Upper lobe of right lung (tissue), 1 donor: Measurements from ENCODE around the gene RGS6. TPM values are rescaled to one million over a fixed set of nuclear protein-coding genes. Genes with fewer than 3 reads are reported as not detected.

Source experiments
- ATAC-seq: fragments of 200-7000 bp; cut with Tn5 transposase; one replicate; pipeline ENCODE4 v1.9.1; 2020; ENCODE audit warnings: mild to moderate bottlenecking, moderate library complexity
- DNase-seq: peaks from one replicate; pipeline ENCODE4 v3.0.0-alpha.2; 2020
- H3K27ac ChIP-seq: fragments of 200-600 bp; one replicate; pipeline ENCODE4 v1.8.0; 2022
- H3K27me3 ChIP-seq: fragments of 200-600 bp; one replicate; pipeline ENCODE4 v1.8.0; 2022; ENCODE audit warnings: mild to moderate bottlenecking
- H3K36me3 ChIP-seq: fragments of 200-600 bp; one replicate; pipeline ENCODE4 v1.8.0; 2022
- H3K4me1 ChIP-seq: fragments of 200-600 bp; one replicate; pipeline ENCODE4 v1.8.0; 2022
- H3K4me3 ChIP-seq: fragments of 200-600 bp; one replicate; pipeline ENCODE4 v1.8.0; 2022; ENCODE audit warnings: mild to moderate bottlenecking
- H3K9me3 ChIP-seq: fragments of 200-600 bp; one replicate; pipeline ENCODE4 v1.8.0; 2022
- CTCF ChIP-seq: fragments of 200-600 bp; IDR thresholded peaks from one replicate; pipeline ENCODE4 v1.8.0; 2022; ENCODE audit warnings: antibody characterized with exemption
- intact Hi-C: fragments of 100-400 bp; cut with DNase I; formaldehyde crosslinking; loops from one replicate; pipeline ENCODE4 v1.11.0; 2022
- total RNA-seq: library from RNA; stranded (reverse); fragmentation: NEBNext Ultra II Directional; extraction: Animal tissue kit (Norgen Biotek cat#: 25700); gene quantifications from one replicate; pipeline ENCODE4 v1.2.1, GENCODE V29; 2021
- donor health status: DM: no; HTN: yes; CAD: no; lungs with severe emphysema.

The RGS6 gene
- total RNA-seq, 1 donor from 2014 or later = 2.6 TPM

DNA sequence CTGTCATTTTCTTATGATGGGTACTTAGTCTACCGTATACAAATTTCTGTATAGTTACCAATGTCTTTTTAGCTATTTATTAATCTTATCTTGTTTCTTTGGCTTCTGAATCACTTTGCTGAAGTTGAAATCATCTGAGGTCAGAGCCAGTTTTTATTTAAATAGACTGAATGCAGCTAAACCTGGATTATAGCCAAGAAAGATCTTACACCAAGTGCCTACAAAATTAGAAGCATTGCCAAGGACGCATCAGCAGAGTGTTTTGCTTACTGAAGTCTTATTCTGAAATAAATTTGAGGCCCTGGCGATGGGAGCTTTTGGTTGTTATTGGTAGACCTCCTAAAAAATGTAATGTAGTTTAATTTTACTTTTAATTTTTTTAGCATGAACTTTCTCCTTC, 128.2 kb downstream of the RGS6 start:
- DNase-seq (no peak), ATAC-seq (no peak)
- intact Hi-C loops = no loop called here
- no peak for TF ChIP-seq CTCF
- Histone ChIP-seq H3K36me3 (no peaks in the 10 kb centered on the region), H3K4me3 (no peak overlapping the region), H3K27me3 (no peaks in the 10 kb centered on the region), H3K27ac (no peak overlapping the region), H3K4me1 (no peaks in the 10 kb centered on the region), H3K9me3 (no peaks in the 10 kb centered on the region)

GRCh38 chr14:72060917-72061316, 128.7 kb downstream of the RGS6 start:
- H3K27ac ChIP-seq = no peak overlapping the region
- TF ChIP-seq CTCF = no peak
- H3K36me3 ChIP-seq = no peaks in the 10 kb centered on the region
- H3K4me1 ChIP-seq = no peaks in the 10 kb centered on the region
- H3K9me3 ChIP-seq = no peaks in the 10 kb centered on the region
- intact Hi-C loops = no loop called here
- no peak overlapping the region for H3K4me3 ChIP-seq
- ATAC-seq = no peak
- no peak for DNase-seq
- no peaks in the 10 kb centered on the region for H3K27me3 ChIP-seq

DNA sequence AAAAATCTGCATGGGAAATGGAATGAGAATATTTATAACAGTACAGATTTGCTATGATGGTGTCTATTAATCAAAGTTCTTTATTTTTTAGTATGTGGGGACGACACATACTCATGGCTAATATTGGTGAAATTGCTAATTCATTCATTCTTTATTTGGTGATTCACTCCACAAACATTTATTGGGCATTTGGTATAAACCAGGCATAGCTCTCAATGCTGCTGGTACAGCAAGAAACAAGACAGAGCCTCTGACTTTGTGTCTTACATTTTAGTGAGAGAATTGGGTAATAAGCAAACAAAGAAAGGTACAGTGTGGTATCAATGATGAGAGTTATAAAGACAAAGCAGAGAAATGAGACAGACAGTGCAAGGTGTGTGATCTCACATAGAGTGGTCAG, 129.5 kb downstream of the RGS6 start:
- intact Hi-C loops = no loop called here
- no peak for ATAC-seq
- H3K4me1 ChIP-seq = no peaks in the 10 kb centered on the region
- no peak for DNase-seq
- H3K4me3 ChIP-seq = no peak overlapping the region
- no peaks in the 10 kb centered on the region for H3K36me3 ChIP-seq
- no peaks in the 10 kb centered on the region for H3K9me3 ChIP-seq
- no peaks in the 10 kb centered on the region for H3K27me3 ChIP-seq
- no peak overlapping the region for H3K27ac ChIP-seq
- TF ChIP-seq CTCF = no peak

- H3K4me1 ChIP-seq = no peaks in the 10 kb centered on the region
- no peak for TF ChIP-seq CTCF
- no peaks in the 10 kb centered on the region for H3K9me3 ChIP-seq
- no peak overlapping the region for H3K4me3 ChIP-seq
- no peak for ATAC-seq
- no peak overlapping the region for H3K27ac ChIP-seq
- no peaks in the 10 kb centered on the region for H3K27me3 ChIP-seq
- DNase-seq = no peak
- H3K36me3 ChIP-seq = no peaks in the 10 kb centered on the region
- intact Hi-C loops = no loop called here
Observed at GRCh38 chr14:72063761-72064282, 131.6 kb downstream of the RGS6 start.

GRCh38 chr14:72064501-72064900, 132.3 kb downstream of the RGS6 start:
- H3K4me3 ChIP-seq = no peak overlapping the region
- DNase-seq (no peak), ATAC-seq (no peak)
- intact Hi-C loops = no loop called here
- H3K27me3 ChIP-seq = no peaks in the 10 kb centered on the region
- TF ChIP-seq CTCF = no peak
- no peaks in the 10 kb centered on the region for H3K36me3 ChIP-seq
- H3K9me3 ChIP-seq = no peaks in the 10 kb centered on the region
- no peaks in the 10 kb centered on the region for H3K4me1 ChIP-seq
- no peak overlapping the region for H3K27ac ChIP-seq

DNA sequence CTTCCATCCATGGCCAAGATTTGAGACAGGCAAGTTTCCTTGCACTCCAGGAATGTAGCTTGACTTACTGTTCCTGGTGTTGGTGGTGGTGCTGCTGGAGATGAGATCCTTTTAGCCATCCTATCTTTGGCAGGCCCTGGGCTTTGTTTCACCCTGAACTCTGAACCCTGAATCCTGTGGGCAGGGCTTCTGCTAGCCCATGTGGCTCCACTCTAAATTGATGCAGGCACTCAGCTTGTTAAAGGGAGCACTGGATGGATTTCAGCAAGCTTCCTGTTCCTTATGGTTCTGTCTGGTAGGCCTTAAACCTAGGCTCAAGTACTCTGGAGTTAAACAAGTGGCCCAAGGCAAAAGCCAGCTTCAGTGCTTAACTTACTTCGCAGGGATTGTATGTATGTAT, 138.2 kb downstream of the RGS6 start:
- Histone ChIP-seq H3K27me3 (no peaks in the 10 kb centered on the region), H3K9me3 (no peaks in the 10 kb centered on the region), H3K36me3 (no peaks in the 10 kb centered on the region), H3K27ac (no peak overlapping the region), H3K4me3 (no peak overlapping the region), H3K4me1 (no peaks in the 10 kb centered on the region)
- intact Hi-C loops = no loop called here
- TF ChIP-seq CTCF = no peak
- DNase-seq (no peak), ATAC-seq (no peak)
